ENCODE data around the gene LAMA2. TPM values are rescaled to one million over a fixed set of nuclear protein-coding genes. Genes with fewer than 3 reads are reported as not detected.

LAMA2 gene
- total RNA-seq, 1 donor from 2014 or later: 43.4 TPM

GRCh38 chr6:129440691-129441090, 557.8 kb downstream of the LAMA2 start:
- DNase-seq (ENCODE audit: low spot score): no peak

- no peak for DNase-seq (ENCODE audit: low spot score)
These were observed 561.7 kb downstream of the LAMA2 start for GRCh38 chr6:129444683-129445082.

GRCh38 chr6:129446272-129447197, 563.6 kb downstream of the LAMA2 start:
- no peak for DNase-seq (ENCODE audit: low spot score)

- no peak for DNase-seq (ENCODE audit: low spot score)
These were observed 564.2 kb downstream of the LAMA2 start for GRCh38 chr6:129447198-129447565.

- no peak for DNase-seq (ENCODE audit: low spot score)
These were observed 566.0 kb downstream of the LAMA2 start for GRCh38 chr6:129448965-129449364.

GRCh38 chr6:129451187-129451586, 568.2 kb downstream of the LAMA2 start:
- no peak for DNase-seq (ENCODE audit: low spot score)

- DNase-seq (ENCODE audit: low spot score): no peak
These were observed 570.1 kb downstream of the LAMA2 start for GRCh38 chr6:129453073-129453472.

- DNase-seq (ENCODE audit: low spot score): no peak
These were observed 571.5 kb downstream of the LAMA2 start for GRCh38 chr6:129454488-129454887.

GRCh38 chr6:129455126-129455769, 572.3 kb downstream of the LAMA2 start:
- no peak for DNase-seq (ENCODE audit: low spot score)

GRCh38 chr6:129460221-129460620, 577.3 kb downstream of the LAMA2 start:
- no peak for DNase-seq (ENCODE audit: low spot score)

GRCh38 chr6:129469070-129469662, 586.2 kb downstream of the LAMA2 start:
- DNase-seq (ENCODE audit: low spot score): no peak

- DNase-seq (ENCODE audit: low spot score): no peak
These were observed 589.3 kb downstream of the LAMA2 start for GRCh38 chr6:129472239-129472638.

GRCh38 chr6:129473546-129473945, 590.6 kb downstream of the LAMA2 start:
- DNase-seq (ENCODE audit: low spot score): no peak

GRCh38 chr6:129475477-129476247, 592.7 kb downstream of the LAMA2 start:
- no peak for DNase-seq (ENCODE audit: low spot score)

GRCh38 chr6:129476248-129476564, 593.3 kb downstream of the LAMA2 start:
- DNase-seq (ENCODE audit: low spot score): no peak

GRCh38 chr6:129476810-129477209, 593.9 kb downstream of the LAMA2 start:
- no peak for DNase-seq (ENCODE audit: low spot score)

GRCh38 chr6:129478379-129478778, 595.4 kb downstream of the LAMA2 start:
- DNase-seq (ENCODE audit: low spot score): no peak

- no peak for DNase-seq (ENCODE audit: low spot score)
These were observed 598.8 kb downstream of the LAMA2 start for GRCh38 chr6:129481706-129482105.

GRCh38 chr6:129485746-129486145, 602.8 kb downstream of the LAMA2 start:
- no peak for DNase-seq (ENCODE audit: low spot score)

- no peak for DNase-seq (ENCODE audit: low spot score)
These were observed 603.4 kb downstream of the LAMA2 start for GRCh38 chr6:129486327-129486726.

- no peak for DNase-seq (ENCODE audit: low spot score)
These were observed 605.4 kb downstream of the LAMA2 start for GRCh38 chr6:129488313-129488712.

GRCh38 chr6:129489215-129489765, 606.4 kb downstream of the LAMA2 start:
- DNase-seq (ENCODE audit: low spot score): no peak
